Ishikawa (cell line): Measurements from ENCODE around the gene TNK2.
A peak's percentile ranks its signal among the peaks of the same experiment; 100 is the strongest.

Experiments
- CREB1 ChIP-seq: IDR thresholded peaks from 2 replicates; pipeline ENCODE4 v1.6.1; 2012; ENCODE audit warnings: low read depth
- EP300 ChIP-seq: IDR thresholded peaks from 2 replicates; pipeline ENCODE4 v1.6.1; 2012; ENCODE audit warnings: borderline replicate concordance
- TF ChIP-seq, protein P1 (sequence below): IDR thresholded peaks from 2 replicates; pipeline ENCODE4 v1.6.1; 2012

DNA sequence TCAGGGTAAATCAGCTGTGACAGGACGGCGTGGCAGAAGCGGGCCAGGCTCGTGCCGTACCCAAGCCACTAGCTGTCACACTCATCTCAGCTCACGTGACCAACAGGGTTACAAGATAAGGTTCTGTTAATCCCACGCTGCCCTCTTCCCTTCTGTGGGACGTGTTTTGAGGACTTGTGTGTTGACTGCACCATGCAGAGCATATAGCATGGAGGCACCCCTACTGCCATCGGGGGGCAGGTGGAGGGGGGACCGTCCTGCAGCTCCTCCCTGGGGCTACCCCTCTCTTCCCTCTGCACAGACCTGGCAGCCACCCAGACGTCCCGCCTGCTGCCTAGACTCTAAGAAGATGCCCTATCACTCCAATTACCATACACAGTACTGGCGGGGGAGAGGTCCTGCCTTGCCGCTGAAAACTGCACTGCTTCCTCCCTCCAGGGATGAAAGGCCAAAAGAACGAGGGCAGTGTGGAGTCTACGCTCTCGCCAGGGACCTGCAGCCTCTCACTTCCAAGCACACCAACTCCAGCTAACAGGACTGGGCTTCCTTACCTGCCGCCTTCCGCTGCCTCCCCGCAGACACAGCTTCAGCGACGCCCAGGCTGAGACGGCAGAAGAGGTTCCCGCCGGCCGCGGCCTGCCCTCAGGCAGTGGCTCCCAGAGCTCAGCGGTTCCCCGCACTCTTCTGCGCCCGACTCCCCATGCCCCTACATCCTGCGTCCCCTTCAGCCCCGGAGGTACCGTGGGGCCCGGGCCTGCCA lies at the start of gene TNK2:
- no peak for TF ChIP-seq CREB1
- TF ChIP-seq EP300: no peak
- TF ChIP-seq, protein P1, sequence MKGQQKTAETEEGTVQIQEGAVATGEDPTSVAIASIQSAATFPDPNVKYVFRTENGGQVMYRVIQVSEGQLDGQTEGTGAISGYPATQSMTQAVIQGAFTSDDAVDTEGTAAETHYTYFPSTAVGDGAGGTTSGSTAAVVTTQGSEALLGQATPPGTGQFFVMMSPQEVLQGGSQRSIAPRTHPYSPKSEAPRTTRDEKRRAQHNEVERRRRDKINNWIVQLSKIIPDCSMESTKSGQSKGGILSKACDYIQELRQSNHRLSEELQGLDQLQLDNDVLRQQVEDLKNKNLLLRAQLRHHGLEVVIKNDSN: peak; percentile 95
